ENCODE results near the gene ERBB4. TPM values are rescaled to one million over a fixed set of nuclear protein-coding genes. Genes with fewer than 3 reads are reported as not detected.

The ERBB4 gene
- total RNA-seq, 5 donors from 2014 or later (not counting 1 experiment from before 2014, with no cell fraction given), result 0.03 to 0.06 TPM; not detected in 3

DNA sequence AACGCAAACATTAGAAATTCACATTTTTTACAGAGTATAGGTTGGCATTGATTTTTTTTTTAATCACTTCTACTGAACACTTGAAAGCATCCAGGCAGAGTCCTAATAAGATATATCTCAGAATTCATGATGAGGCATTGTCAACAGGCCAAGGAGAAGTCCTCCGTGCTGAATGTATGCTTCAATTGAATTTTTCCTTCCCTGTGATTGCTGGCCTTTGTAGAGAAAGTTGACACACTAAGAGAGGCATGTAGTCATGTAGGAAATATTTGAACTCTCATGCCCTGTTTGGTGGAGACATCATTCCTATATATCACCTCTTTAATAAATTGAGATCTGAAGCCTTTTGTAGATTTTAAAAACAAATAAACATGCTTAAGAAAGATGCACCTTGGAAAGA is 1137.3 kb downstream of the ERBB4 start:
- ChIA-PET CTCF (no interaction called here), POLR2A (no interaction called here)
- H3K4me3 Mint-ChIP-seq, result no peak overlapping the region
- Histone ChIP-seq H3K36me3 (ENCODE audit: control insufficient read depth in 2 of 2, extremely low read depth in 1 of 2, insufficient read depth in 1 of 2, low read length in 1 of 2) (no peaks in the 10 kb centered on the region), H3K27ac (ENCODE audit: low read length) (no peak overlapping the region), H3K27me3 (replicated peaks in 1 of 2; ENCODE audit: control insufficient read depth in 2 of 2, extremely low read depth in 1 of 2, insufficient read depth in 2 of 2, low read length in 1 of 2) (no peaks in the 10 kb centered on the region), H3K4me1 (ENCODE audit: control insufficient read depth in 1 of 2, extremely low read depth in 1 of 2, insufficient read depth in 2 of 2, low read length in 2 of 2) (no peaks in the 10 kb centered on the region), H3K9me3 (no peaks in the 10 kb centered on the region), H3K4me3 (ENCODE audit: control insufficient read depth in 1 of 2, extremely low read depth in 1 of 2, low read length in 1 of 2) (no peak overlapping the region)
- H3K9me3 Mint-ChIP-seq, result peaks cover 0 to 13% (median 0%) of the 10 kb centered on the region in 3 donors
- ATAC-seq (replicated peaks in 1 of 4) (no peak), DNase-seq (no peak)
- no peaks in the 10 kb centered on the region for H3K4me1 Mint-ChIP-seq
- WGBS (ENCODE audit: insufficient coverage), result no CpG with 5 or more reads among the region's 2 CpGs
- no peaks in the 10 kb centered on the region for H3K27me3 Mint-ChIP-seq
- no peak overlapping the region for H3K27ac Mint-ChIP-seq
- H3K36me3 Mint-ChIP-seq, result no peaks in the 10 kb centered on the region

DNA sequence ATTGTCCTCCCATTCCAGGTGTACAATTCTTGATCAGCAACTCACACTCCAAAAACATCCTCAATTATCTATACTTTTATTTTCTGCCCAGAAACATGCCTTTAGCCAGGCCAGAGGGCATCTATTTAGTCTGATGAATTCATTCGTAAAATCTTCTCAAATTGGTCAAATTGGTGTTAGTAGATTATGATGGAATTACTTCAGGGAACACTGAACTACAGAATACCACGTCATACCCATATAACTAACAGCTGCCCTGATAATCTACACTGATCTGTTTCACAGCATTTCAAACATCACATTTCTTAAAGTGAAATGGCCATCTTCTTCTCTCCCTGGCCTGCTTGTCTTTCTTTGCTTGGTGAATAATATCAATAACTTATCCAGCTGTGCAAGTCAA is 1140.8 kb downstream of the ERBB4 start:
- Mint-ChIP-seq H3K4me1 (no peaks in the 10 kb centered on the region), H3K36me3 (no peaks in the 10 kb centered on the region), H3K27ac (no peak overlapping the region), H3K27me3 (no peaks in the 10 kb centered on the region), H3K4me3 (no peak overlapping the region), H3K9me3 (no peaks in the 10 kb centered on the region)
- Histone ChIP-seq H3K4me1 (ENCODE audit: control insufficient read depth in 1 of 2, extremely low read depth in 1 of 2, insufficient read depth in 2 of 2, low read length in 2 of 2) (no peaks in the 10 kb centered on the region), H3K36me3 (ENCODE audit: control insufficient read depth in 2 of 2, extremely low read depth in 1 of 2, insufficient read depth in 1 of 2, low read length in 1 of 2) (no peaks in the 10 kb centered on the region), H3K4me3 (ENCODE audit: control insufficient read depth in 1 of 2, extremely low read depth in 1 of 2, low read length in 1 of 2) (no peak overlapping the region), H3K9me3 (no peaks in the 10 kb centered on the region), H3K27ac (ENCODE audit: low read length) (no peak overlapping the region), H3K27me3 (replicated peaks in 1 of 2; ENCODE audit: control insufficient read depth in 2 of 2, extremely low read depth in 1 of 2, insufficient read depth in 2 of 2, low read length in 1 of 2) (no peaks in the 10 kb centered on the region)
- no peak for ATAC-seq (replicated peaks in 1 of 4)
- no CpG with 5 or more reads among the region's 2 CpGs for WGBS (ENCODE audit: insufficient coverage)
- DNase-seq, result no peak
- ChIA-PET POLR2A (no interaction called here), CTCF (no interaction called here)

DNA sequence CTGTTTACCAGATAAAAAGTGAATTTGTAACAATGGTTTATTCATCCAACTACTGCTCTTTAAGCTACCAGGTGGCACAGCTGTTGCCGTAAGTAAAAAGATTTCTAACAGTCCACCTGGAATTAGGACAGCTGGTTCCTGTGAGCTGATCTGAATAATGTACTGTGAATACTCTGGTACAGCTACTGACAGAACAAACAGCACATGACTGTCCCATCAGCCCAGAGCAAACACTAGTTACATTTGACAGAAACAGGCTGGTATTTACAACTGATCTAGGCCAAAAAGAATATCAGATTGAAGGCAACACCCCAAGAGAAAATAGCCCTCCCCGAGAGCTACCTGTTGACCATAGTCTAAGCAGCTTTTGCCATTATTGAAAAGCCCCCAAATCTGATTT is 1141.8 kb downstream of the ERBB4 start:
- CTCF ChIA-PET, result no interaction called here
- no peak overlapping the region for H3K27ac Mint-ChIP-seq

DNA sequence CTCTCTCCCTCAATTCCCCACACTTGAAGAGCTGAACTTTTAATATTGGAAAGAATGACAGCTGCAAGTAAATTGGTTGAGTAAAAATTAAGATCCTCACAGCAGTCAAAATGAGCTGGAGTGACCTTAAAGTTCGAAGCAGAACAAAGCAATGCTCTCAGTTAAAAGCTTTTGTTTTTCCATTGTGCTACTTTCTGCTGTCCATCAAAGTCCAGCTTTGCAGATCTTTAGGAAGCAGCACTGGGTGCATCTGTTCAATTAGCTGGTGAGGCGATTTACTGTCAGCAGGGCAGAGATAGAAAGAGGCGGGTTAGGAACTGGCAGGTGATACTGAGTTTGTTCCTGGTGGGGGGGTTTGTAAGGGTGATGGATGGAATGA is 1147.4 kb downstream of the ERBB4 start:
- Mint-ChIP-seq H3K4me3 (no peak overlapping the region), H3K4me1 (no peaks in the 10 kb centered on the region)
- no peaks in the 10 kb centered on the region for H3K27me3 ChIP-seq (replicated peaks in 1 of 2; ENCODE audit: control insufficient read depth in 2 of 2, extremely low read depth in 1 of 2, insufficient read depth in 2 of 2, low read length in 1 of 2)

More for the DNA sequence above, 1141.8 kb downstream of the ERBB4 start:
- H3K27me3 Mint-ChIP-seq, result no peaks in the 10 kb centered on the region
- DNase-seq (no peak), ATAC-seq (replicated peaks in 1 of 4) (no peak)
- H3K27ac ChIP-seq (ENCODE audit: low read length), result no peak overlapping the region
- WGBS (ENCODE audit: insufficient coverage), result no CpG with 5 or more reads among the region's 2 CpGs
- no peak overlapping the region for H3K4me3 Mint-ChIP-seq
- H3K27me3 ChIP-seq (replicated peaks in 1 of 2; ENCODE audit: control insufficient read depth in 2 of 2, extremely low read depth in 1 of 2, insufficient read depth in 2 of 2, low read length in 1 of 2), result no peaks in the 10 kb centered on the region
- H3K36me3 ChIP-seq (ENCODE audit: control insufficient read depth in 2 of 2, extremely low read depth in 1 of 2, insufficient read depth in 1 of 2, low read length in 1 of 2), result no peaks in the 10 kb centered on the region
- no peaks in the 10 kb centered on the region for H3K4me1 ChIP-seq (ENCODE audit: control insufficient read depth in 1 of 2, extremely low read depth in 1 of 2, insufficient read depth in 2 of 2, low read length in 2 of 2)
- no peaks in the 10 kb centered on the region for H3K36me3 Mint-ChIP-seq
- POLR2A ChIA-PET, result no interaction called here
- H3K4me3 ChIP-seq (ENCODE audit: control insufficient read depth in 1 of 2, extremely low read depth in 1 of 2, low read length in 1 of 2), result no peak overlapping the region
- H3K9me3 ChIP-seq, result no peaks in the 10 kb centered on the region
- no peaks in the 10 kb centered on the region for H3K4me1 Mint-ChIP-seq
- no peaks in the 10 kb centered on the region for H3K9me3 Mint-ChIP-seq

DNA sequence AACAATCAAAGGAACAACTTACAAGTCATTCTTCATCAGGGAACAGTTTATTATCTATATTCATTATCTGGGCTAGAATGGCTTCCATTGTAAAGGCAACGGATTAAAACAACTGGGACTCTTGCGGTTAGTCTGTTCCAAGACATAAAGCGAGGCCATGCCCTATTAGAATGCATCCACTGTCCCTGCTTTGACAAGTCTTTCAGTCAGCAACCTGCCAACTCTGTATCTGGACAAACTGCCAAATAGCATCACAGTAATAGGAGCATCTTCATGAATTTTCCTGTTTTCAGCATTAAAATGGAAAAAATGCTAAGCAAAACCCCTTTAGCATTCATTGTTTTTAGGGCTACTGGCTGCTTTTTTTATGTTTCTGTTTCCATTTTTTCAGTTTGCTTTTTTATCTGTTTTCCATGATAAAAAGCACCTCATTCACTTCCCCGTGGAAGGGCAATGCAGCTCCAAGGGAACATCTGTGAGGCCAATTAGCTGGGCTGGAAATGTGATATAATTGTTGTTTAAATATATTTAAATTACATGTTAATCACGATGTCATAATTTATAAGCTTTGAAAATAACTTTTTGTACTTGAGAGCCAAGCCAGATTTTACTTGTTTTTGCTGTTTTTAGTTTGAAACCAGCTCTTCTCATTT is 1147.9 kb downstream of the ERBB4 start:
- H3K9me3 Mint-ChIP-seq, result peaks cover 0 to 2% (median 0%) of the 10 kb centered on the region in 3 donors
- no peaks in the 10 kb centered on the region for H3K27me3 Mint-ChIP-seq
- Histone ChIP-seq H3K9me3 (no peaks in the 10 kb centered on the region), H3K27ac (ENCODE audit: low read length) (no peak overlapping the region), H3K4me3 (ENCODE audit: control insufficient read depth in 1 of 2, extremely low read depth in 1 of 2, low read length in 1 of 2) (no peak overlapping the region), H3K27me3 (replicated peaks in 1 of 2; ENCODE audit: control insufficient read depth in 2 of 2, extremely low read depth in 1 of 2, insufficient read depth in 2 of 2, low read length in 1 of 2) (no peaks in the 10 kb centered on the region), H3K36me3 (ENCODE audit: control insufficient read depth in 2 of 2, extremely low read depth in 1 of 2, insufficient read depth in 1 of 2, low read length in 1 of 2) (no peaks in the 10 kb centered on the region), H3K4me1 (ENCODE audit: control insufficient read depth in 1 of 2, extremely low read depth in 1 of 2, insufficient read depth in 2 of 2, low read length in 2 of 2) (no peaks in the 10 kb centered on the region)
- no peaks in the 10 kb centered on the region for H3K4me1 Mint-ChIP-seq
- DNase-seq (no peak), ATAC-seq (replicated peaks in 1 of 4) (no peak)
- 82% methylated on average over 2 of the region's 5 CpGs for WGBS (ENCODE audit: insufficient coverage)
- CTCF ChIA-PET, result no interaction called here
- POLR2A ChIA-PET, result no interaction called here
- no peak overlapping the region for H3K4me3 Mint-ChIP-seq
- no peak overlapping the region for H3K27ac Mint-ChIP-seq
- no peaks in the 10 kb centered on the region for H3K36me3 Mint-ChIP-seq

More for the DNA sequence above, 1147.4 kb downstream of the ERBB4 start:
- no peak for DNase-seq
- no peak overlapping the region for H3K4me3 ChIP-seq (ENCODE audit: control insufficient read depth in 1 of 2, extremely low read depth in 1 of 2, low read length in 1 of 2)
- no peak overlapping the region for H3K27ac Mint-ChIP-seq
- no peak for ATAC-seq (replicated peaks in 1 of 4)
- H3K27me3 Mint-ChIP-seq, result no peaks in the 10 kb centered on the region
- H3K4me1 ChIP-seq (ENCODE audit: control insufficient read depth in 1 of 2, extremely low read depth in 1 of 2, insufficient read depth in 2 of 2, low read length in 2 of 2), result no peaks in the 10 kb centered on the region
- no peaks in the 10 kb centered on the region for H3K36me3 ChIP-seq (ENCODE audit: control insufficient read depth in 2 of 2, extremely low read depth in 1 of 2, insufficient read depth in 1 of 2, low read length in 1 of 2)
- WGBS (ENCODE audit: insufficient coverage), result 76% methylated on average over 2 of the region's 3 CpGs
- ChIA-PET POLR2A (interaction anchor here in 1 of 2 donors (0.6 kb wide), 1 partner anchor 23 kb away, joined by 4 read pairs; no protein-coding TSS in a partner anchor), CTCF (no interaction called here)
- no peaks in the 10 kb centered on the region for H3K9me3 ChIP-seq
- peaks cover 0 to 2% (median 0%) of the 10 kb centered on the region in 3 donors for H3K9me3 Mint-ChIP-seq
- H3K27ac ChIP-seq (ENCODE audit: low read length), result no peak overlapping the region
- H3K36me3 Mint-ChIP-seq, result no peaks in the 10 kb centered on the region

DNA sequence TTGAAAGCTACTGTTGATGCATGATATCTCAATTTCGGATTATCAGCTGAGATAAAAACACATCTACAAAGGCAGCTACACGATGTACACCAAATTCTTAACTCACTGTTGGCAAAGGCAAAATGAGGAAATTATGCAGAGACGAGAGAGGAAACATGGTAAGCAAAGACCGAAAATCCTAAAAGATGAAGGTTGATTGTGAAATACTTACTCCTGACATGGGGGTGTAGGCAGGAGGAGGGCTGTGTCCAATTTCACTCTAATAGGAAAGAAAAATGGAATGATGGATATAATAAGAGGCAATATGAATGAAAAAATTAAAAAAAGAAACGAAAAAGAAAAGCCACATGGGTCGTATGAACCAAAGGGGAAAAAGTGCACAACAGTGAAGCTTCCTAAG is 1150.9 kb downstream of the ERBB4 start:
- H3K27me3 ChIP-seq (replicated peaks in 1 of 2; ENCODE audit: control insufficient read depth in 2 of 2, extremely low read depth in 1 of 2, insufficient read depth in 2 of 2, low read length in 1 of 2), result no peaks in the 10 kb centered on the region
- WGBS (ENCODE audit: insufficient coverage), result 67% methylated on average over 3 of the region's 6 CpGs
- H3K4me1 Mint-ChIP-seq, result no peaks in the 10 kb centered on the region
- H3K27ac ChIP-seq (ENCODE audit: low read length), result no peak overlapping the region
- CTCF ChIA-PET, result interaction anchor here in 1 of 2 donors (0.8 kb wide), 1 partner anchor 10 kb away, joined by 3 read pairs; no protein-coding TSS in a partner anchor
- POLR2A ChIA-PET, result no interaction called here
- DNase-seq, result no peak
- no peak overlapping the region for H3K4me3 Mint-ChIP-seq
- H3K9me3 ChIP-seq, result no peaks in the 10 kb centered on the region
- ATAC-seq (replicated peaks in 1 of 4), result no peak
- no peak overlapping the region for H3K4me3 ChIP-seq (ENCODE audit: control insufficient read depth in 1 of 2, extremely low read depth in 1 of 2, low read length in 1 of 2)
- H3K27me3 Mint-ChIP-seq, result no peaks in the 10 kb centered on the region
- no peaks in the 10 kb centered on the region for H3K36me3 ChIP-seq (ENCODE audit: control insufficient read depth in 2 of 2, extremely low read depth in 1 of 2, insufficient read depth in 1 of 2, low read length in 1 of 2)
- H3K4me1 ChIP-seq (ENCODE audit: control insufficient read depth in 1 of 2, extremely low read depth in 1 of 2, insufficient read depth in 2 of 2, low read length in 2 of 2), result no peaks in the 10 kb centered on the region
- no peak overlapping the region for H3K27ac Mint-ChIP-seq
- peaks cover 0 to 2% (median 0%) of the 10 kb centered on the region in 3 donors for H3K9me3 Mint-ChIP-seq
- no peaks in the 10 kb centered on the region for H3K36me3 Mint-ChIP-seq

Measured in T-cell (primary cell).